Neural progenitor cell (in vitro differentiated cells): ENCODE data around the gene ADAMTS3. TPM values are rescaled to one million over a fixed set of nuclear protein-coding genes. Genes with fewer than 3 reads are reported as not detected.

Source experiments
- DNase-seq: peaks from one replicate; pipeline ENCODE4 v3.0.0-alpha.2; 2016; ENCODE audit warnings: low spot score
- H2AFZ ChIP-seq: fragments of 200-600 bp; sonication (generic); replicated peaks from 2 replicates; pipeline ENCODE4 v1.6.1; 2016; ENCODE audit warnings: antibody characterized with exemption
- H3F3A ChIP-seq: fragments of 200-600 bp; sonication (generic); 2 replicates; pipeline ENCODE4 v1.6.1; 2016; ENCODE audit warnings: antibody characterized with exemption, low read depth
- H3K27ac ChIP-seq: fragments of 200-600 bp; sonication (generic); 2 replicates; pipeline ENCODE4 v1.5.1; 2016; ENCODE audit warnings: mild to moderate bottlenecking
- H3K27me3 ChIP-seq: fragments of 200-600 bp; sonication (generic); 2 replicates; pipeline ENCODE4 v1.6.1; 2016; ENCODE audit warnings: mild to moderate bottlenecking, moderate library complexity
- H3K36me3 ChIP-seq: fragments of 200-600 bp; sonication (generic); 2 replicates; pipeline ENCODE4 v1.5.1; 2016
- H3K4me1 ChIP-seq: fragments of 200-600 bp; sonication (generic); 2 replicates; pipeline ENCODE4 v1.6.1; 2016; ENCODE audit warnings: mixed run types
- H3K4me2 ChIP-seq: fragments of 200-600 bp; sonication (generic); 2 replicates; pipeline ENCODE4 v1.6.1; 2016
- H3K4me3 ChIP-seq: fragments of 200-600 bp; sonication (generic); 2 replicates; pipeline ENCODE4 v1.5.1; 2016
- H3K79me2 ChIP-seq: fragments of 200-600 bp; sonication (generic); 2 replicates; pipeline ENCODE4 v1.6.1; 2016; ENCODE audit warnings: low read depth
- H3K9ac ChIP-seq: fragments of 200-600 bp; sonication (generic); 2 replicates; pipeline ENCODE4 v1.6.1; 2016
- H3K9me3 ChIP-seq: fragments of 200-600 bp; sonication (generic); 2 replicates; pipeline ENCODE4 v1.5.1; 2016; ENCODE audit warnings: low read depth
- H4K20me1 ChIP-seq: fragments of 200-600 bp; sonication (generic); 2 replicates; pipeline ENCODE4 v1.6.1; 2016; ENCODE audit warnings: low read depth
- H3K27ac Mint-ChIP-seq: 3 replicates; pipeline ENCODE4 v1.8.0; 2021; ENCODE audit warnings: mixed read lengths
- H3K27me3 Mint-ChIP-seq: 2 replicates; pipeline ENCODE4 v1.8.0; 2022; ENCODE audit warnings: low read depth, mild to moderate bottlenecking, inconsistent platforms, moderate library complexity, mixed read lengths; ENCODE audit not compliant: insufficient read depth
- H3K36me3 Mint-ChIP-seq: 3 replicates; pipeline ENCODE4 v1.8.0; 2021; ENCODE audit warnings: mixed read lengths
- H3K4me1 Mint-ChIP-seq: 3 replicates; pipeline ENCODE4 v1.8.0; 2021; ENCODE audit warnings: mixed read lengths
- H3K4me3 Mint-ChIP-seq: 3 replicates; pipeline ENCODE4 v1.8.0; 2021; ENCODE audit warnings: mild to moderate bottlenecking, moderate library complexity, mixed read lengths
- H3K9me3 Mint-ChIP-seq: 3 replicates; pipeline ENCODE4 v1.8.0; 2020; ENCODE audit warnings: mixed read lengths
- EZH2 ChIP-seq: fragments of 200-600 bp; sonication (generic); IDR thresholded peaks from 2 replicates; pipeline ENCODE4 v1.6.1; 2017; ENCODE audit warnings: antibody characterized with exemption, mild to moderate bottlenecking, moderate library complexity
- EZH2phosphoT487 ChIP-seq: fragments of 200-600 bp; sonication (generic); IDR thresholded peaks from 2 replicates; pipeline ENCODE4 v1.6.1; 2017; ENCODE audit warnings: antibody characterized with exemption
- total RNA-seq: library from RNA; depleted of rRNA; stranded (reverse); fragments of >200 nt; gene quantifications from 2 replicates; pipeline ENCODE4 v1.2.3, GENCODE V29; 2015; ENCODE audit warnings: low replicate concordance
- TF ChIP-seq, protein P1 (sequence below): fragments of 200-600 bp; sonication (generic); IDR thresholded peaks from 2 replicates; pipeline ENCODE4 v1.5.1; 2017; ENCODE audit warnings: antibody characterized with exemption, mild to moderate bottlenecking

The ADAMTS3 gene
- total RNA-seq, 1 donor from 2014 or later, result 2.1 TPM

DNA sequence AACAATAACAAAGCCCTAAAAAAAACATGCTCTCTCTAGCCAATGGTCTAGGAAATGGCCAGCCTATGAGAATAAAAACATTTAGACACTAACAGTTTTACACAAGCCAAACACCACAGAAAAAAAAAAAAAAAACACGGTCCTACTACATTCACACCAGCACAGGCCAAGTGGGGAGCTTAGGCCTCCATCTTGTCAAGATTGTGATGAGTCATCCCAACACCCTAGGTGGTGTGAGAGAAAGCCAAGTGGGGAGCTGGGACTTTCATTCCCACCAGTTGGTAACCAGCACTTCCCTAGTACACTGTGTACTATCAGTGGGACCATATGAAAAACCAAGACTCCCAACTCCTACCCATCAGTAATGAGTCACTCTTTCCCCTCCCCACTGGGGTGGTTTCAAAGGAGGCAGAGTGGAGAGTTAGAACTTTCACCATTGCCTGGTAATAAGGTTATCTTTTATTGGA lies 95.6 kb downstream of the ADAMTS3 start:
- no peaks in the 10 kb centered on the region for H3K4me1 Mint-ChIP-seq
- no peak overlapping the region for H3K4me3 Mint-ChIP-seq
- no peak overlapping the region for H3K9ac ChIP-seq
- H3K4me1 ChIP-seq, result peaks cover 5% of the 10 kb centered on the region
- H3K4me2 ChIP-seq, result no peak overlapping the region
- no peak for TF ChIP-seq EZH2
- no peak for TF ChIP-seq EZH2phosphoT487
- TF ChIP-seq, protein P1, sequence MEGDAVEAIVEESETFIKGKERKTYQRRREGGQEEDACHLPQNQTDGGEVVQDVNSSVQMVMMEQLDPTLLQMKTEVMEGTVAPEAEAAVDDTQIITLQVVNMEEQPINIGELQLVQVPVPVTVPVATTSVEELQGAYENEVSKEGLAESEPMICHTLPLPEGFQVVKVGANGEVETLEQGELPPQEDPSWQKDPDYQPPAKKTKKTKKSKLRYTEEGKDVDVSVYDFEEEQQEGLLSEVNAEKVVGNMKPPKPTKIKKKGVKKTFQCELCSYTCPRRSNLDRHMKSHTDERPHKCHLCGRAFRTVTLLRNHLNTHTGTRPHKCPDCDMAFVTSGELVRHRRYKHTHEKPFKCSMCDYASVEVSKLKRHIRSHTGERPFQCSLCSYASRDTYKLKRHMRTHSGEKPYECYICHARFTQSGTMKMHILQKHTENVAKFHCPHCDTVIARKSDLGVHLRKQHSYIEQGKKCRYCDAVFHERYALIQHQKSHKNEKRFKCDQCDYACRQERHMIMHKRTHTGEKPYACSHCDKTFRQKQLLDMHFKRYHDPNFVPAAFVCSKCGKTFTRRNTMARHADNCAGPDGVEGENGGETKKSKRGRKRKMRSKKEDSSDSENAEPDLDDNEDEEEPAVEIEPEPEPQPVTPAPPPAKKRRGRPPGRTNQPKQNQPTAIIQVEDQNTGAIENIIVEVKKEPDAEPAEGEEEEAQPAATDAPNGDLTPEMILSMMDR, result no peak
- H3K27me3 ChIP-seq, result no peaks in the 10 kb centered on the region
- H3K4me3 ChIP-seq, result no peak overlapping the region
- no peak for DNase-seq
- H3F3A ChIP-seq, result no peaks in the 10 kb centered on the region
- H3K36me3 ChIP-seq, result no peaks in the 10 kb centered on the region
- H3K9me3 ChIP-seq, result no peaks in the 10 kb centered on the region
- H3K27ac ChIP-seq, result no peak overlapping the region
- H3K27ac Mint-ChIP-seq, result no peak overlapping the region
- peaks cover 3% of the 10 kb centered on the region for H3K36me3 Mint-ChIP-seq
- no peak overlapping the region for H2AFZ ChIP-seq
- H4K20me1 ChIP-seq, result no peaks in the 10 kb centered on the region
- H3K79me2 ChIP-seq, result no peaks in the 10 kb centered on the region
- peaks cover 17% of the 10 kb centered on the region for H3K9me3 Mint-ChIP-seq
- peaks cover 2% of the 10 kb centered on the region for H3K27me3 Mint-ChIP-seq

- Histone ChIP-seq H4K20me1 (no peaks in the 10 kb centered on the region), H3K9ac (no peak overlapping the region), H2AFZ (no peak overlapping the region), H3K79me2 (no peaks in the 10 kb centered on the region), H3K4me1 (peaks cover 5% of the 10 kb centered on the region), H3F3A (no peaks in the 10 kb centered on the region), H3K4me2 (no peak overlapping the region), H3K27me3 (no peaks in the 10 kb centered on the region), H3K36me3 (no peaks in the 10 kb centered on the region), H3K9me3 (no peaks in the 10 kb centered on the region), H3K4me3 (no peak overlapping the region), H3K27ac (no peak overlapping the region)
- H3K4me1 Mint-ChIP-seq, result no peaks in the 10 kb centered on the region
- H3K36me3 Mint-ChIP-seq, result peaks cover 3% of the 10 kb centered on the region
- H3K27me3 Mint-ChIP-seq, result peaks cover 2% of the 10 kb centered on the region
- TF ChIP-seq, protein P1, result no peak
- no peak for TF ChIP-seq EZH2
- TF ChIP-seq EZH2phosphoT487, result no peak
- peaks cover 14% of the 10 kb centered on the region for H3K9me3 Mint-ChIP-seq
- H3K4me3 Mint-ChIP-seq, result no peak overlapping the region
- no peak overlapping the region for H3K27ac Mint-ChIP-seq
- DNase-seq, result peak; percentile 23
These were observed 97.2 kb downstream of the ADAMTS3 start for GRCh38 chr4:72471816-72472215.

- Histone ChIP-seq H3K9me3 (no peaks in the 10 kb centered on the region), H3K36me3 (no peaks in the 10 kb centered on the region), H3K79me2 (no peaks in the 10 kb centered on the region), H3F3A (no peaks in the 10 kb centered on the region), H4K20me1 (no peaks in the 10 kb centered on the region), H3K27me3 (no peaks in the 10 kb centered on the region), H3K9ac (no peak overlapping the region), H3K27ac (no peak overlapping the region), H3K4me1 (peaks cover 5% of the 10 kb centered on the region), H3K4me3 (no peak overlapping the region), H3K4me2 (no peak overlapping the region), H2AFZ (no peak overlapping the region)
- Mint-ChIP-seq H3K27me3 (peaks cover 2% of the 10 kb centered on the region), H3K36me3 (peaks cover 4% of the 10 kb centered on the region), H3K4me3 (no peak overlapping the region), H3K4me1 (no peaks in the 10 kb centered on the region), H3K9me3 (peaks cover 10% of the 10 kb centered on the region), H3K27ac (no peak overlapping the region)
- TF ChIP-seq, protein P1, result peak; percentile 74
- no peak for TF ChIP-seq EZH2phosphoT487
- DNase-seq, result peak; percentile 61
These were observed 100.0 kb downstream of the ADAMTS3 start for GRCh38 chr4:72468904-72469502.
